LNCaP clone FGC (cell line): Measurements from ENCODE around the gene INPP5A.

Experiments
- DNase-seq: peaks from one replicate; pipeline ENCODE4 v3.0.0-alpha.2; 2011; ENCODE audit warnings: low read depth
- H3K4me3 ChIP-seq: 2 replicates; pipeline ENCODE4 v1.5.1; 2011; ENCODE audit warnings: mild to moderate bottlenecking, low read depth, low read length, control low read depth
- TF ChIP-seq, protein P1 (sequence below): IDR thresholded peaks from 2 replicates; pipeline ENCODE4 v1.5.1; 2012; ENCODE audit warnings: mild to moderate bottlenecking; ENCODE audit not compliant: control insufficient read depth, insufficient read depth; ENCODE audit errors: extremely low read depth

INPP5A gene

DNA sequence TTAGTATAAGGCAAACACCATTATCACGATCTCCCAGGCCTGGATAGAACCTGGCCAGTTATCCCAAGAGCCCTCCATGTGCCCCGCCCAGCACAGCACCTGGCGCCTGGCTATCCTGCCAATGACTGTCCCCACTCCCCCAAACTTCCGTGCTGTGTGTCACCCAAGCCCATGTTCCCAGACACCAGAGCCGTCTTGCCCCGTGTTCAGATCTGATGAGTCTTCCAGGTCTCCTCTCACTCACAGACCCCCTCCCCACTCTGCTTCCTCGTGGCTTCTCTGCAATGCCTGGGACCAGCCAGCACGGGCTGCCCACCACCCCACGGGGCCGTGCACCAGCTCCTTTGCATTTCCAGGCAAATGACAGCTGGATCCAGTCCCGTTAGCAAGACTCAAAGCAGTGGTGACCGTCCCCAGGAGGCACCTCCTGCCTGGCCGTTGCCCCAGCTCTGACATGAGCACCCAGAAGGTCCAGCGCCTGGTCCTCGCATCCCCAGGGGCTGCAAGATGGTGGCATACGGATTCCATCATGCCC, 43.8 kb upstream of the INPP5A start:
- TF ChIP-seq, protein P1, sequence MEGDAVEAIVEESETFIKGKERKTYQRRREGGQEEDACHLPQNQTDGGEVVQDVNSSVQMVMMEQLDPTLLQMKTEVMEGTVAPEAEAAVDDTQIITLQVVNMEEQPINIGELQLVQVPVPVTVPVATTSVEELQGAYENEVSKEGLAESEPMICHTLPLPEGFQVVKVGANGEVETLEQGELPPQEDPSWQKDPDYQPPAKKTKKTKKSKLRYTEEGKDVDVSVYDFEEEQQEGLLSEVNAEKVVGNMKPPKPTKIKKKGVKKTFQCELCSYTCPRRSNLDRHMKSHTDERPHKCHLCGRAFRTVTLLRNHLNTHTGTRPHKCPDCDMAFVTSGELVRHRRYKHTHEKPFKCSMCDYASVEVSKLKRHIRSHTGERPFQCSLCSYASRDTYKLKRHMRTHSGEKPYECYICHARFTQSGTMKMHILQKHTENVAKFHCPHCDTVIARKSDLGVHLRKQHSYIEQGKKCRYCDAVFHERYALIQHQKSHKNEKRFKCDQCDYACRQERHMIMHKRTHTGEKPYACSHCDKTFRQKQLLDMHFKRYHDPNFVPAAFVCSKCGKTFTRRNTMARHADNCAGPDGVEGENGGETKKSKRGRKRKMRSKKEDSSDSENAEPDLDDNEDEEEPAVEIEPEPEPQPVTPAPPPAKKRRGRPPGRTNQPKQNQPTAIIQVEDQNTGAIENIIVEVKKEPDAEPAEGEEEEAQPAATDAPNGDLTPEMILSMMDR = no peak
- H3K4me3 ChIP-seq = no peak overlapping the region
- no peak for DNase-seq

DNA sequence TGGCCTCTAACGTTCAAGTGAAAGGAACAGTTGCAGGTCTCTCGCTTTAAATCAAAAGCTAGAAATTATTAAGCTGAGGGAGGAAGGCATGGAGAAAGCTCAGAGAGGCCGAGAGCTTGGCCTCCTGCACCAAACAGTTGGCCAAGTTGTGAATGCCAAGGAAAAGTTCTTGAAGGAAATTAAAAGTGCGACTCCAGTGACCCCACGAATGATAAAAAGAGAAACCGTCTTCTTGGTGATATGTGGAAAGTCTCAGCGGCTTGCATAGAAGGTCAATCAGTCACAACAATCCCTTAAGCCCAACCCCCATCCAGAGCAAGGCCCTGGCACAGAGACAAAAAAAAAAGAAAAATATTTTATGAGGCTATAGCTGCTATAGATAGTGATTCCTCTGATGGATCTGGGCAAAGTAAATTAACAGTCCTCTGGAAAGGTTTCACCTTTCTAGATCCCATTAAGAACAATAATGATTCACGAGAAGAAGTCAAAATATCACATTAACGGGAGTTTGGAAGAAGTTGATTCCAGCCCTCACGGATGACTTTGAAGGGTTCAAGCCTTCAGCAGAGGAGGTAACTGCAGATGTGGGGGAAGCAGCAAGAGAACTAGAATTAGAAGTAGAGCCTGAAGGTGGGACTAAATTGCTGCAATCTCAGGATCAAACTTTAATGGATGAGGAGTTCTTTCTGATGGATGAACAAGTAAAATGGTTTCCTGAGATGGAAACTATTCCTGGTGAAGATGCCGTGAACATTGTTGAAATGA, 42.5 kb upstream of the INPP5A start:
- DNase-seq = no peak
- TF ChIP-seq, protein P1 = no peak
- no peak overlapping the region for H3K4me3 ChIP-seq

DNA sequence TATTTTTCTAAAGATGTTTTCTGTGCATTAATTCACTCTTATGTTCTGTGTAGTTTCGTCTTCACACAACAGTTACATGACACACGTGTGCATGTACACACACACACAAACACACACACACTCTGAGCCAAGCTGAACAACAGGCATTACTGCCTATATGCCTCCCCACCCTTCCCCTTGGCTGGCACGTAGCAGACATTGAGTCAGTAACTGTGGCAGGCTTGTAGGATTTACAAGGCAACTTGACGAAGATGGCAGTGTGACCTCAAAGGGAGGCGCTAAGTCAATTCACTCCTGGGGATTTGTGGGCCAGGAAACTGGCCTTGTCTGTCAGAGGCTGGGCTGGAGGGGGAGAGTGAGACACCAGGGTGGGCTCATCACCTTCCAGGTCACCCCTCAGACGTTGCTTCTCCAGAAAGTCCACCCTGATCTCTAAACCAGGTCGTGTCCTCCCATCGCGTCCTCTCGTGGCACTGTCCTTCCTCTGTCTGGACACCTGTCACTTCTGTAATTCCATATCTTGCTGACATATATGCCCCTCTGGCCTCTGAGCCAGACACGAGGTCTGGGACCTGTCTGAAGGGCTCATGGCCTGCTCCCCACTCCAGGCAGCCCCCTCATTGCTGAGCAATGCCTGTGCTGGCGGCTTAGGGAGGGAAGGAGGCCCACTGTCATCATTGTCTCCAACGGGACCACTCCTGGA, 41.1 kb upstream of the INPP5A start:
- H3K4me3 ChIP-seq = no peak overlapping the region
- TF ChIP-seq, protein P1 = no peak
- DNase-seq = no peak

DNA sequence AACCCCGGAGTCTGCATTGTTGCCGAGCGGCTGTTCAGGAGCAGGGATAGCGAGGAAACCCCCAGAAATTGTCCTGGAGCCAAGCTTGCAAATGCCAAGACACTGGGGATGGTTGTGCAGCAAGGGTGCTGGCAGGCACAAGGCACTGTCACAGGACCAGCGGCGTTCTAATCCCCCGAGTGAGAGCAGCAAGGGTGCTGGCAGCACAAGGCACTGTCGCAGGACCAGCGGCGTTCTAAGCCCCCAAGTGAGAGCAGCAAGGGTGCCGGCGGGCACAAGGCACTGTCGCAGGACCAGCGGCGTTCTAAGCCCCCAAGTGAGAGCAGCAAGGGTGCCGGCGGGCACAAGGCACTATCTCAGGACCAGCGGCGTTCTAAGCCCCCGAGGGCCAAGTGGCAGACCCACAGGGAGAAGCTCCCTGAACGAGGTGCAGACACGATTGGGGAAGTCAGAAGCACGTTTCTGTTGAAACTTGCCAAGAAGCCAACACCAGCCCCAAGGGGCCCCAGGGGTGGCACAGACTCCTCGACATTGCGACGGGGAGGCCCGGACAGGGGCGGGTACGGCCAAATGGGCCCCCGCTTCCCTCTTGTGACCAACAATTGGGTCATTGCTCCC, 40.4 kb upstream of the INPP5A start:
- no peak overlapping the region for H3K4me3 ChIP-seq
- TF ChIP-seq, protein P1 = no peak
- no peak for DNase-seq

DNA sequence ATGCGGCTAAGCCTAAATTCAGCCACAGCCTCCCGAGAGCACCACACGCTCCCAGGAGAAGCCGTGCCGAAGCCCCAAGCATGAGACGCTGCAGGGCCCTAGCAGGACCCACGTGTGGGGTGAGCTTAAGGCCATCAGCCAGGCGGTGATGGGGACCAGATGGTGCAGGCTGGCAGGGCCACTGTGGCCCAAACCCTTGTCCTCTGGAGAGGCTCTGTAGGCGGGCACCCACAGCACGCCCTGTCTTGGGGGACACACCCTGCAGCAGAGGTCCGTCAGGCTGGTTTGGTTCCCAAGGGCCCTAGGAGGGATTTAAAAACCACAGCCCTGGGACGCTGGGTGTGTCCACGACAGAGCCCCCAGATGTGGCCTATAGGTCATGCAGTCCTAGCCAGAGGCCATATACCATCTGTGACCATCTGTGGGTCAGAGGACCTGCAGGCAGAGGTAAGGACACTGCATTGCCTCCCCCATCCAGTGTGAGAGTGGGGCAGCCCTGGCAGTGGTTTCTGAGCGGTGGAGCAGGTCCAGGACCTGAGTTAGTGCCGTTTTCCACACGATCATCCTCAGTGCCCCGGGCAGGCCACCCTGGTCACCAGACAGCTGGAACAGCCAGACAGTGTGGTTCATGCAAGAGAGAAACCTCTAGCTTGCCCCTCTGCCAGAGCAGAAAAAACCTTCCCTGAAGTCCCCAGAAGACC, 39.6 kb upstream of the INPP5A start:
- TF ChIP-seq, protein P1 = no peak
- no peak for DNase-seq

DNA sequence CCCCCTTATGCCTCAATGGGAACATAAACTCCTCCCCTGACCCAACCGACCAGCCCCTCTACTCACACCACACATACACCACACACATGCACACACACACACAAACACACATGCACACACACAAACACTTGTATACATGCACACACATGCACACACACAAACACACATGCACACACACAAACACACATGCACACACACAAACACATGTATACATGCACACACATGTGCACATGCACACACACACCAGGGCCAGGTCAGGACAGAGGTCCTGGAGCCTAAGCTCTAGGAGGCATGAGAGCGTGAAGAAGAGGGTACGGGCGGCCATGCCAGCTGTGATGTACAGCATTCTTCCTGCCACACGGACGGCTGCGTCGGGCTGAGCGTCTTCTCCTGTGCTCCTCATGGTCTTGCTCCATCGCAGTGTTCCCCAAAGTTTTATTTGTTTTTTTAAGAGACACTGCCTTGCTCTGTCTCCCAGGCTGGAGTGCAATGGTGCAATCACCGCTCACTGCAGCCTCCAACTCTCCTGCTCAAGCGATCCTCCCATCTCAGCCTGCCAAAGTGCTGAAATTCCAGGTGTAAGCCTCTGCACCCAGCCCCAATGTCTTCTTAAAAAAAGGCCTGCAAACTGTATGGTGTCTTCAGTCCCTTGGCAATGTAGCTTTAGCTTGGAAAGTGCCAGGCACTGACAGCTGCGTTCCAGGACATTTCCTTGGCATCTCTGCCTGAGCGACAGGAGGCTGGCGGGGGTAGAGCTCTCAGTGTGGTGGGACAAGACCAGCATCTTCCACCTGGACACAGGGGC, 38.8 kb upstream of the INPP5A start:
- TF ChIP-seq, protein P1 = no peak
- H3K4me3 ChIP-seq = no peak overlapping the region
- no peak for DNase-seq

More for the DNA sequence above, 39.6 kb upstream of the INPP5A start:
- H3K4me3 ChIP-seq = no peak overlapping the region
